NCI-H2171 treated with DMSO at 0.1 percent for 48 hours (cell line): Measurements from ENCODE around the gene DUSP8.
"Not testable (repeated sequence)": the region's sequence is repeated elsewhere in the genome, so short reads cannot be mapped to it uniquely, and the experiment has no call there.

Source experiments
- DNase-seq: peaks from one replicate; lab custom pipeline; 2025; lab: John Stamatoyannopoulos, UW

Gene DUSP8

GRCh38 chr11:1572197-1573076 lies at the start of gene DUSP8:
Gene DUSP8, minus strand, starts transcription at chr11:1572271. Its CDS starts 6,445 bp downstream, at chr11:1565826.
- DNase-seq = peak; percentile 64

GRCh38 chr11:1619449-1619848 lies 47.4 kb upstream of the DUSP8 start:
- DNase-seq = no peak

- no peak for DNase-seq
Observed at GRCh38 chr11:1618231-1618630, 46.2 kb upstream of the DUSP8 start.

DNA sequence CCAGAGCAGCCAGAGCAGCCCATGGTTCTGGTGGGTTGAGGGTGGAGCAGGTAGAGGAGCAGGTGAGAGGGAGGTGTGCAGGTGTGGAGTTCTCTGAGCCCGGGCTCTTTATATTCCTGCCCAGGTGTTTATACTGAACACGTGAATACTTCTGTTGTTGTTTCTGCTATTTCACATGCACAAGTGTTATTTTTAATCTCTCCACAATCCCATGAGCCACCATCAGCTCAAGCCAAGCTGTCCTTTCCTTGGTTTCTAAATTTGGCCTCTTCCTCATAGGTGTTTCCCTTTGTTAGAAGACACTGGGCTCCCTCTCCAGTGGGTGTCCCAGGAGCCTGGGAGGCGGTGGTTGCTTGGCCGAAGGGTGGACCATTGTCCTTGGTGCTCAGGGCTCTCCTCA lies 36.3 kb upstream of the DUSP8 start, which contains the start of gene KRTAP5-3:
Gene KRTAP5-3 (minus strand): TSS at position 101 of the 400 bp plus-strand sequence. CDS start 78 bp downstream, at position 23.
- no peak for DNase-seq

- not testable (repeated sequence) for DNase-seq
Observed at GRCh38 chr11:1607901-1608300, 35.8 kb upstream of the DUSP8 start.

- not testable (repeated sequence) for DNase-seq
Observed at GRCh38 chr11:1607156-1607845, 35.2 kb upstream of the DUSP8 start.

DNA sequence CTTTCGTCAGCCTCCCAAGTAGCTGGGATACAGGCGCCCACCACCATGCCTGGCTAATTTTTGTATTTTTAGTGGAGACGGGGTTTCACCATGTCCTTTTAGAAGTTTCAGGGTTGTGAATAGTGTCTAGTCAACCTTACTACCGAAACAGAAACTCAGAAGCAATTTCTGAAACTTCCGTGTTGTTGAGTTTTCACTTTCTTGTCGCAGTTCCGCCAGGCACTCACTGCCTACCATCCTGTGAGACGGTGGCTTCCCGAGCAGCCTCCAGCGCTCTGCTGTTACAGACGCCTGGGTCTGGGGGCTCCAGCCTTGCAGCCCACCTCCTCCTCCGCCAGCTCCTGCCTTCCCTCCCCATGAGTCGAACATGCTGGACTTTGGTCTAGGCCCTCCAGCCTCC lies 33.9 kb upstream of the DUSP8 start:
- DNase-seq = not testable (repeated sequence)

DNA sequence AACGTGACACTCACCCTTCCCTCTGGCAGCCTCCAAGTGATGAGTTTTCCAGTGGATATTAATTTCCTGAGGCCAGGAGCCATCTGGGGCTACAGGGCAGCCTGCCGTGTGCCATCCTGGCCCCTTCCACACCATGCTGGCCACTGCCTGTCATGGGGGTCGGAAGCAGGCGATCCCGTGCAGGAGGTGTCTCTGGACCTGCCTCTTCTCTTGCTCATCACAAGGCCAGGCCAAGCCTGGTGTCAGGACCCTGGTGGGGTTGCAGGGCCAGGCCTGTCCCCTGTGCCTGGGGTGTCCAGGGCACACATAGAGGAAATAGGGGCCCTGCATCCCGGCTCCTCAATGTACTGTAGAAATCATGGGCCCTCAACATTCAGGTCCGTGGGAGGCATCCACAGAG lies 32.6 kb upstream of the DUSP8 start:
- no peak for DNase-seq

GRCh38 chr11:1604181-1604580 lies 32.1 kb upstream of the DUSP8 start:
- DNase-seq = no peak

DNA sequence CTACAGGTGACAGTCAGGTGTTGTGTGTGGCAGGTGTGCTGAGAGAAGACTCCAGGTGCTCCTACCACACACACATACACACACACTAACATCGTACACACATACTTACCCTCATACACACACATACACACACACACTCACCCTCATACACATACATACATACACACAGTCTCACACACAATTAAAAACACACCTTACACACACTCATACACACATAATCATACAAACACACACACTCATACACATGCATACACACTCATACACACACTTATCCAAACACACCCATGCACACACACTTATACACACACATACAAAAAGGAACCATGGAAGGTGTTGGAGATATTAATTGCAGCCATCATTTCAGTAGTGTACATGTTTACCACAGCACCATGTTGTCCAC lies 31.6 kb upstream of the DUSP8 start:
- no peak for DNase-seq

DNA sequence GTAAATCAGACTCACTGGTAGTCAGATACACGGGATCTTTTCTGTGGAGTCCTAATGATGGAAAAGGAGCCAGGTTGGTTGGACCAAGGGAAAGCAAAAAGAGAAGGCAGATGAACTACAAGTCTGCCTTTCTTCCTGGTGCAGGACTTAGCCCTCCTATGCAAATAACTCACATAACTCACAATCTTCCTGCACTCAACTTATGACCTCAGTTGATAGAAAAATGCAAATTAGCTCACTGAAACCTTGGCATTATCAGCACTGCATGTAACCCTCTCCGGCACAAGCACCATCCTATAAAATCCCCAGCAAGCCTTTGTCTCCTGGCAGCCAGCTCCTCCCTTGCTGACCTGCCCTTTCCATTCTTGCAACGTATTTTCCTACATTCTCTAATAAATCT lies 29.6 kb upstream of the DUSP8 start:
- not testable (repeated sequence) for DNase-seq

DNA sequence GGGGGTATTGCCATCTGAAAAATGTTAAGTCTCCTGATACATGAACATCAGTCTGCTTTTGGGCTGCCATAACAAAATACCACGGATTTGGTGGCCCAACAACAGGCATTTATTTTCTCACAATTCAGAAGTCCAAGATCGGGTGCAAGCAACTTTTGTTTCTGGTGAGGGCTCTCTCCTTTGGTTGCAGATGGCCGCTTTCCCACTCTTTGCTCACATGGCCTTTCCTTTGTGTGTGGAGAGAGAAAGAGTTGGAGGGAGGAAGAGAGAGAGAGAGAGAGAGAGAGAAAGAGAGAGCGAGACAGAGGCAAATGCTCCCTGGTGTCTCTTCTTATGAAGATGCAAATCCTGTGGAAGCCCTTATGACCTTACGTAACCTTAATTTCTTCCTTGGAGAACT lies 28.6 kb upstream of the DUSP8 start:
- no peak for DNase-seq

DNA sequence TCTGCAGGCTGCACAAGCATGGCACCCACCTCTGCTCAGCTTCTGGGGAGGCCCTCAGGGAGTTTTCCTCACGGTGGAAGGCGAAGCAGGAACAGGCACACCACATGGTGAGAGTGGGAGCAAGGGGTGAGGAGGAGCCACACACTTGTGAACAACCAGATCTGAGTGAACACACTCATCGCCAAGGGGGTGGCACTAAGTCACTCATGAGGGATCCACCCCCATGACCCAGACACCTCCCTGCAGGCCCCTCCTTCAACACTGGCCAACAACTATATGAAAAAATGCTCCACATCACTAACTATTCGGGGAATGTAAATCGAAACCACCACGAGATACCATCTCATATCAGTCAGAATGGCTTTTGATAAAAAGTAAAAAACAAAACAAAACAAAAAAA lies 26.7 kb upstream of the DUSP8 start:
- no peak for DNase-seq

DNA sequence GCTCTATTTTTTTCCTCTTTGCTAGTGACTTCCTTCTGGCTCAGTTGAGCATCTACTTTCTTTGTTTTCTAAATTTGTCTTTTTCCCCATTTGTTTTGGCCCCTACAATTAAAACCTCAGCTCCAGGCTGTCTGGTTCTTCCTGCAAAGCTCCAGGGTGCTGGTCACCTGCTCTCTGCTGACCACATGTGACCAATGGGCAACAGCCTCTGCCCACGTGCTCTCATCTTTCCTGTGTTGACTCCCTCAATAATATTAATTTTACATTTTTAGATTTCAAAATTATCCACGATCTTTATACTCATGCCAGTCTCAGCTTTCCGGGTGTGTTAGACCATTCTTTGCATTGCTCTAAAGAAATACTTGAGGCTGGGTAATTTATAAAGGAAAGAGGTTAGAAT lies 26.3 kb upstream of the DUSP8 start:
- DNase-seq = not testable (repeated sequence)

DNA sequence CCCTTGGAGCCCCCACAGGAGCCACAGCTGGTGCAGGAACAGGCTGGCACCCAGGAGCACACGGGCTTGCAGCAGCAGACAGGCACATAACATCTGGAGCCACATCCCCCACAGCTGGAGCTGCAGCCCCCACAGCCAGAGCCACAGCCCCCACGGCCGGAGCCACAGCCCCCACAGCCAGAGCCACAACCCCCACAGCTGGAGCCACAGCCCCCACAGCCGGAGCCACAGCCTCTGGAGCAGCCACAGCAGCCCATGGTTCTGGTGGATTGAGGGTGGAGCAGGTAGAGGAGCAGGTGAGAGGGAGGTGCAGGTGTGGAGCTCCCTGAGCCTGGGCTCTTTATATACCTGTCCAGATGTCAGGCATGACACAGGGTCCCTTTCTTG lies 25.9 kb upstream of the DUSP8 start, which contains the start of gene KRTAP5-2:
Gene KRTAP5-2 (minus strand): TSS at position 301 of the 387 bp plus-strand sequence. CDS start 44 bp downstream, at position 257.
- no peak for DNase-seq

GRCh38 chr11:1597331-1597993 lies 25.4 kb upstream of the DUSP8 start:
- no peak for DNase-seq

DNA sequence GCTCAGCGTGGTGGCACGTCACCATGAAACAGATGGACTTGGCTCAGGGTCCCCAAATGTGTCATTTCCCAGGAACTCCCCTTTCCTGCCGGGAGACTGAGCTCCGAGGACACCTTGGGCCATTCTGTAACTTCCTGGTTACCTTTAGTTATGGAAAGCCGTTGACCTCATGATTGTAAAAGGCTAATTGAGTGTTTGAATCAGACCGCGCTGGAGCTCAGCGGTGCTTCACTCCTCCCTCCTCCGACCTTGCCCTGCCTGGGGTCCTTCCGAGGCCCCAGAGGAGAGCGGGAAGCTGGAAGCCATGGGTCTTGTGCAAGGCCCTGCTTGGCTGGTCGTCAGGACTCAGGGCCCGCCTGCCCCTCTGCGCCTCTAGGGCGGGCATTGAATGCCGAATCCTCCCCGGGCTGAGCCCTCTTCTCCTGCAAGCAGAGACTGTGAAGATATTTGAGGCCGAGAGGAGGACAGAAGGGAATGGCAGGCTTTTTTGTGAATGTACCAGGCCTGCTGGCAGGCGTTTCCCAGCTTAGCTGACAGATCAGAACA lies 24.6 kb upstream of the DUSP8 start:
- not testable (repeated sequence) for DNase-seq

DNA sequence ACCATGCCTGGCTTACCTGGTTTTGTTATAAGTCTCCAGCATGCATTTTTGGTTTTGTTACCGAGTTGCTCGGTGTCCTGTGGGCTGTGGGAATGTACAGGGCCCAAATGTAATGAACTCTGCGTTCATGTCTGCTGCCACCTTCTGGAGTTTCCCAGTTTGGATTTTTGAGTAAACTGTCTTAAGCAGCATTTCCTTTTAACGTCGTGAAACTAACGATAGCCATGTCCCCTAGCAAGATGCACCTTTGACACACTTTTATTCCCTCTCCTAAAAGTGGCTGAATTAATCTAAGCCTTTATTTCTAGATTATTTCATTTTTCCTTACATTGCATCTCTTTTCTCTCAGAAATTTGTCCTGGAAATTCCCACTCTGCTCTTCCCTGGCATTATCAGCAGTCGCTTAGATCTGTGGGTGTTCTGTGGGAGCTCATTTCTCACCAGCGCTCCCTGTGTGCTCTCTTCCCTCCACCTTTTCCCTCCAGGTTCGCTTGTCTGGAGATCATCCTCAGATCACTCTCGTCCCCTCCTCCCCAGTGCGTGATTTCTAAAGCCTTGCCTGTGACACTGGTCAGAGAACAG lies 24.0 kb upstream of the DUSP8 start:
- DNase-seq = not testable (repeated sequence)

GRCh38 chr11:1592628-1593027 lies 20.6 kb upstream of the DUSP8 start:
- DNase-seq = no peak

DNA sequence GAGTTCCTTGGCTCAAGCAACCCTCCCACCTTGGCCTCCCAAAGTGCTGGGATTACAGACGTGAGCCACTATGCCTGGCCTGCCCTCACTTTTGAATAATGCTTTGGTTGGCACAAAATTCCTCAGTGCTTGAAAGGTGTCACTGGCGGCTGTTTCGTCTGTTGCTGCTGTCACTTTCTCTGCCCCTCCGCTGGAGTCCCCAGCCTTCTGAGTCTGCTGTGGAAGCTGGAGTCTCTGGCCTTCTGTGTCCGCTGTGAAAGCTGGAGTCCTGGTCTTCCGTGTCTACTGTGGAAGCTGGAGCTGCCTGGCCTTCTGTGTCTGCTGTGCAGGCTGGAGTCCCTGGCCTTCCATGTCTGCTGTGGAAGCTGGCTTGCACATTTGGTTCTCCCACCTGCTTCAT lies 17.9 kb upstream of the DUSP8 start:
- no peak for DNase-seq

GRCh38 chr11:1589191-1589963 lies 17.3 kb upstream of the DUSP8 start:
- DNase-seq = not testable (repeated sequence)
